HL-60/S4 treated with phorbol 12-myristate 13-acetate at 8.2 ng/mL for 4 days and 3 days (cell line): ENCODE data around the gene SP110.
"Not testable (repeated sequence)": the region's sequence is repeated elsewhere in the genome, so short reads cannot be mapped to it uniquely, and the experiment has no call there.

Experiments
- in situ Hi-C: fragments of 300-500 bp; cut with MboI; formaldehyde crosslinking; loops from 2 replicates; pipeline ENCODE4 v1.15.0; 2022; ENCODE audit warnings: low sequenced_read_pairs

The SP110 gene

GRCh38 chr2:230219419-230220331, at the start of gene SP110:
TSS of gene SP110 (minus strand) at chr2:230219984. CDS start at chr2:230216927, 3,057 bp downstream.
- in situ Hi-C loops: no loop called here

- in situ Hi-C loops: no loop called here
Measured at GRCh38 chr2:230268606-230269243, 48.9 kb upstream of the SP110 start.

GRCh38 chr2:230267556-230267955, 47.8 kb upstream of the SP110 start:
- in situ Hi-C loops: no loop called here

GRCh38 chr2:230267059-230267458, 47.3 kb upstream of the SP110 start:
- in situ Hi-C loops: no loop called here

- in situ Hi-C loops: no loop called here
Measured at GRCh38 chr2:230266638-230267037, 46.9 kb upstream of the SP110 start.

GRCh38 chr2:230264945-230265344, 45.2 kb upstream of the SP110 start:
- in situ Hi-C loops: not testable (repeated sequence)

GRCh38 chr2:230262246-230262645, 42.5 kb upstream of the SP110 start:
- in situ Hi-C loops: no loop called here

GRCh38 chr2:230258483-230258882, 38.7 kb upstream of the SP110 start:
- in situ Hi-C loops: no loop called here

- in situ Hi-C loops: no loop called here
Measured at GRCh38 chr2:230256733-230257332, 37.0 kb upstream of the SP110 start.

GRCh38 chr2:230254152-230254881, 34.5 kb upstream of the SP110 start:
- in situ Hi-C loops: no loop called here

GRCh38 chr2:230250231-230250630, 30.4 kb upstream of the SP110 start:
- in situ Hi-C loops: no loop called here

- in situ Hi-C loops: no loop called here
Measured at GRCh38 chr2:230246206-230246605, 26.4 kb upstream of the SP110 start.

GRCh38 chr2:230244211-230244610, 24.4 kb upstream of the SP110 start:
- in situ Hi-C loops: no loop called here

- in situ Hi-C loops: no loop called here
Measured at GRCh38 chr2:230234845-230235244, 15.1 kb upstream of the SP110 start.

GRCh38 chr2:230234122-230234722, 14.4 kb upstream of the SP110 start:
- in situ Hi-C loops: no loop called here

GRCh38 chr2:230231251-230231650, 11.5 kb upstream of the SP110 start:
- in situ Hi-C loops: no loop called here

- in situ Hi-C loops: no loop called here
Measured at GRCh38 chr2:230230496-230231200, 10.9 kb upstream of the SP110 start.

- in situ Hi-C loops: no loop called here
Measured at GRCh38 chr2:230230087-230230486, 10.3 kb upstream of the SP110 start.

- in situ Hi-C loops: no loop called here
Measured at GRCh38 chr2:230227216-230227615, 7.4 kb upstream of the SP110 start.

GRCh38 chr2:230226051-230226551, 6.3 kb upstream of the SP110 start:
- in situ Hi-C loops: no loop called here
